DOHH2 (cell line): ENCODE results near the gene PPP6R1.

ENCODE experiments used
- EZH2phosphoT487 ChIP-seq: fragments of 200-600 bp; sonication (generic); IDR thresholded peaks from 2 replicates; pipeline ENCODE4 v1.6.1; 2017; ENCODE audit warnings: borderline replicate concordance, mild to moderate bottlenecking, antibody characterized with exemption, low read length, moderate library complexity, mixed read lengths
- TF ChIP-seq, protein P1 (sequence below): fragments of 200-600 bp; sonication (generic); IDR thresholded peaks from one replicate; pipeline ENCODE4 v1.5.1; 2014; ENCODE audit warnings: antibody characterized with exemption, mild to moderate bottlenecking, low read depth, low read length; ENCODE audit not compliant: poor library complexity, severe bottlenecking

DNA sequence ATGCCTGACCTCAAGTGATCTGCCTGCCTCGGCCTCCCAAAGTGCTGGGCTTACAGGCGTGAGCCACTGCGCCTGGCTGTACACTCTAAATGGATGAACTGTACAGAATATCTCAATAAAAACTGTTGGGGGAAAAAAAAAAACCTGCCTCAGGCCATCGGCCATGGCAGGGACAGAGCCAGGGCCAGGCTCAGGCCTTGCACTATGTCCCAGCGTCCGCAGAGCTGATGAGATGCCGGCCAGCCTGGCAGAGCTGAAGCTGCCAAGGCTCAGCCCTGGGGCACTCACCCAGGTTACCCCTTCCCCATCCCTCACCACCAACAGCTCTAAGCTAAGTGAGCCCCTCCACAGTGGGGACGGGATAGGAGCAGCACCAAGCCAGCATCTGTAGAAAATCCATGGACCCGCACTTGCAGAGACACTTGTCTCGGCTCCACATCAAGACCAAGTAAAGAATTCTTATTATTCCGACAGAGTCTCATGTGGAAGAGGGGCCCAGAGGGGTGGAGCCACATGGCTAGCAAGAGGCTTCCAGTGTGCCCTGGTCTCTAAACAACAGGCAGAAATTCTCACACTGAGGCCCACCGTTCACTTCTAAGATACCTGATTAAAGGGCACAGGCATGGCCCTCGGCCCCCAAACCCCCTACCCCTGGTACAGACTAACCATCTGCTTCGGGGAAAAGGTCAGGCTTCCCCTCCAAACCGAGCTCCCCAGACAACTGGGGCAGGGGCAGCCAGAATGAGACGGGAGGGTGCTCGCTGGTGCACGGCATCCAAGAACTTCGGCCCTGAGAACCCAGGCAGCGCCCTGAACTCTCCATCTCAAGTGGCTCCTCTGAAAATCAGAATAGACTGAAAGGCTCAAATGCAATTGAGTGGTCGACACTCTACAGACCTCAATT, 5.8 kb downstream of the PPP6R1 start:
- TF ChIP-seq, protein P1, sequence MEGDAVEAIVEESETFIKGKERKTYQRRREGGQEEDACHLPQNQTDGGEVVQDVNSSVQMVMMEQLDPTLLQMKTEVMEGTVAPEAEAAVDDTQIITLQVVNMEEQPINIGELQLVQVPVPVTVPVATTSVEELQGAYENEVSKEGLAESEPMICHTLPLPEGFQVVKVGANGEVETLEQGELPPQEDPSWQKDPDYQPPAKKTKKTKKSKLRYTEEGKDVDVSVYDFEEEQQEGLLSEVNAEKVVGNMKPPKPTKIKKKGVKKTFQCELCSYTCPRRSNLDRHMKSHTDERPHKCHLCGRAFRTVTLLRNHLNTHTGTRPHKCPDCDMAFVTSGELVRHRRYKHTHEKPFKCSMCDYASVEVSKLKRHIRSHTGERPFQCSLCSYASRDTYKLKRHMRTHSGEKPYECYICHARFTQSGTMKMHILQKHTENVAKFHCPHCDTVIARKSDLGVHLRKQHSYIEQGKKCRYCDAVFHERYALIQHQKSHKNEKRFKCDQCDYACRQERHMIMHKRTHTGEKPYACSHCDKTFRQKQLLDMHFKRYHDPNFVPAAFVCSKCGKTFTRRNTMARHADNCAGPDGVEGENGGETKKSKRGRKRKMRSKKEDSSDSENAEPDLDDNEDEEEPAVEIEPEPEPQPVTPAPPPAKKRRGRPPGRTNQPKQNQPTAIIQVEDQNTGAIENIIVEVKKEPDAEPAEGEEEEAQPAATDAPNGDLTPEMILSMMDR = no peak
- TF ChIP-seq EZH2phosphoT487 = no peak
